Tibial nerve (tissue), 4 donors: ENCODE results near the gene TUBA3E. TPM values are rescaled to one million over a fixed set of nuclear protein-coding genes. Genes with fewer than 3 reads are reported as not detected.
"Not testable (repeated sequence)": the region's sequence is repeated elsewhere in the genome, so short reads cannot be mapped to it uniquely, and the experiment has no call there.

Experiments used
- DNase-seq, 2 donors: peaks; one replicate each; pipeline ENCODE4 v3.0.0-alpha.2; 2019; ENCODE audit warnings: low spot score in 2 of 2
- H3K27ac ChIP-seq, 4 donors: fragments of 200-600 bp; sonication (generic) in 3 of 4; one replicate each; pipeline ENCODE4 v1.5.1; 2017 to 2019; ENCODE audit warnings: mild to moderate bottlenecking in 1 of 4
- H3K27me3 ChIP-seq, 2 donors: fragments of 200-600 bp; sonication (generic) in 1 of 2; one replicate each; pipeline versions ENCODE4 v1.5.1 to v1.6.0; 2017 to 2019
- H3K36me3 ChIP-seq, 3 donors: fragments of 200-600 bp; sonication (generic); one replicate each; pipeline ENCODE4 v1.5.1; 2018 to 2019
- H3K4me1 ChIP-seq, 4 donors: fragments of 200-600 bp; sonication (generic) in 3 of 4; one replicate each; pipeline ENCODE4 v1.5.1; 2017 to 2019
- H3K4me3 ChIP-seq, 4 donors: fragments of 200-600 bp; sonication (generic) in 3 of 4; one replicate each; pipeline ENCODE4 v1.5.1; 2017 to 2019; ENCODE audit warnings: mild to moderate bottlenecking in 1 of 4, moderate library complexity in 1 of 4
- H3K9me3 ChIP-seq, 4 donors: fragments of 200-600 bp; sonication (generic) in 3 of 4; one replicate each; pipeline ENCODE4 v1.5.1; 2017 to 2019
- CTCF ChIP-seq, 5 experiments: fragments of 200-600 bp in 3 of 5; fragments of 450-650 bp in 2 of 5; sonication (generic) in 3 of 5; IDR thresholded peaks; one replicate each; pipeline ENCODE4 v1.5.1; 2016 to 2019; ENCODE audit warnings: antibody characterized with exemption in 5 of 5, mild to moderate bottlenecking in 3 of 5, moderate library complexity in 2 of 5
- EP300 ChIP-seq, 2 donors: sonication (generic); formaldehyde crosslinking; IDR thresholded peaks; one replicate each; pipeline ENCODE4 v1.6.1; 2017; ENCODE audit warnings: antibody characterized with exemption in 2 of 2, mild to moderate bottlenecking in 1 of 2
- POLR2A ChIP-seq, 2 donors: fragments of 450-650 bp; IDR thresholded peaks; one replicate each; pipeline ENCODE4 v1.6.1; 2017; ENCODE audit warnings: antibody characterized with exemption in 2 of 2, mild to moderate bottlenecking in 2 of 2, moderate library complexity in 2 of 2
- WGBS, 2 donors: methylation state at CpG; one replicate each; pipeline ENCODE4 v1.1.5; 2018; 5-methylcytosine and 5-hydroxymethylcytosine counted together
- total RNA-seq, 4 donors: library from RNA; depleted of rRNA; stranded (reverse); fragments of >200 nt; gene quantifications; one replicate each; pipeline ENCODE4 v1.1.0, GENCODE V29; 2016

Gene TUBA3E
- total RNA-seq, 4 donors from 2014 or later, result not detected

GRCh38 chr2:130231656-130232055 lies 33.4 kb upstream of the TUBA3E start:
- TF ChIP-seq EP300 (IDR thresholded peaks at IDR 0.05) (no peak), POLR2A (IDR thresholded peaks at IDR 0.05) (no peak), CTCF (IDR thresholded peaks at IDR 0.05) (no peak)
- H3K27ac ChIP-seq, result no peak overlapping the region
- H3K9me3 ChIP-seq, result peaks cover 0 to 5% (median 0%) of the 10 kb centered on the region in 4 donors
- no peak for DNase-seq
- no peaks in the 10 kb centered on the region for H3K27me3 ChIP-seq
- WGBS, 2 donors, result 65 to 79% methylated on average over 12 of the region's 12 CpGs
- no peak overlapping the region for H3K4me3 ChIP-seq
- H3K36me3 ChIP-seq, result no peaks in the 10 kb centered on the region
- no peaks in the 10 kb centered on the region for H3K4me1 ChIP-seq

- not testable (repeated sequence) for H3K36me3 ChIP-seq, H3K4me1 ChIP-seq, H3K4me3 ChIP-seq, H3K9me3 ChIP-seq, DNase-seq, H3K27me3 ChIP-seq, H3K27ac ChIP-seq
- WGBS, 2 donors, result 88 to 91% methylated on average over 7 to 9 of the region's 15 CpGs
Observed at GRCh38 chr2:130230907-130231306, 32.7 kb upstream of the TUBA3E start.

- not testable (repeated sequence) for DNase-seq, H3K4me3 ChIP-seq, H3K4me1 ChIP-seq, H3K27ac ChIP-seq, H3K9me3 ChIP-seq, H3K27me3 ChIP-seq, H3K36me3 ChIP-seq
- 86 to 93% methylated on average over 14 to 17 of the region's 18 CpGs for WGBS, 2 donors
Observed at GRCh38 chr2:130230376-130230775, 32.1 kb upstream of the TUBA3E start.

GRCh38 chr2:130229161-130229510 lies 30.9 kb upstream of the TUBA3E start:
- not testable (repeated sequence) for H3K27ac ChIP-seq, H3K36me3 ChIP-seq, H3K4me1 ChIP-seq, H3K9me3 ChIP-seq, H3K27me3 ChIP-seq, DNase-seq
- WGBS, 2 donors, result 60 to 65% methylated on average over 32 to 48 of the region's 48 CpGs
- H3K4me3 ChIP-seq, result peak overlapping the region in 2 of 4 donors; percentile 16 to 29

- H3K4me1 ChIP-seq, H3K27ac ChIP-seq, H3K9me3 ChIP-seq, H3K36me3 ChIP-seq, DNase-seq, H3K27me3 ChIP-seq: not testable (repeated sequence)
- H3K4me3 ChIP-seq, result peak overlapping the region in 1 of 4 donors; percentile 29
- 86 to 92% methylated on average over 49 to 62 of the region's 69 CpGs for WGBS, 2 donors
Observed at GRCh38 chr2:130228467-130229160, 30.4 kb upstream of the TUBA3E start.

- H3K4me3 ChIP-seq, H3K27me3 ChIP-seq, DNase-seq, H3K36me3 ChIP-seq, H3K4me1 ChIP-seq, H3K27ac ChIP-seq, H3K9me3 ChIP-seq: not testable (repeated sequence)
- 93% methylated on average over 20 of the region's 21 CpGs for WGBS, 2 donors
Observed at GRCh38 chr2:130228005-130228404, 29.8 kb upstream of the TUBA3E start.

GRCh38 chr2:130222523-130222922 lies 24.3 kb upstream of the TUBA3E start:
- not testable (repeated sequence) for H3K27ac ChIP-seq, DNase-seq, H3K4me3 ChIP-seq, H3K27me3 ChIP-seq, H3K36me3 ChIP-seq, H3K9me3 ChIP-seq, H3K4me1 ChIP-seq
- 51 to 57% methylated on average over 4 of the region's 4 CpGs for WGBS, 2 donors

GRCh38 chr2:130220505-130220904 lies 22.3 kb upstream of the TUBA3E start:
- not testable (repeated sequence) for H3K27me3 ChIP-seq, H3K27ac ChIP-seq, H3K4me1 ChIP-seq, H3K36me3 ChIP-seq, H3K9me3 ChIP-seq, H3K4me3 ChIP-seq, DNase-seq
- WGBS, 2 donors, result 58 to 87% methylated on average over 1 of the region's 1 CpG

GRCh38 chr2:130219147-130219546 lies 20.9 kb upstream of the TUBA3E start:
- H3K9me3 ChIP-seq, H3K4me3 ChIP-seq, H3K27me3 ChIP-seq, H3K4me1 ChIP-seq, DNase-seq, H3K36me3 ChIP-seq, H3K27ac ChIP-seq: not testable (repeated sequence)
- WGBS, 2 donors, result 89 to 94% methylated on average over 2 of the region's 2 CpGs

GRCh38 chr2:130207051-130207450 lies 8.8 kb upstream of the TUBA3E start:
- H3K4me1 ChIP-seq, H3K4me3 ChIP-seq, H3K27me3 ChIP-seq, H3K9me3 ChIP-seq, H3K36me3 ChIP-seq, DNase-seq, H3K27ac ChIP-seq: not testable (repeated sequence)
- 85 to 87% methylated on average over 13 of the region's 13 CpGs for WGBS, 2 donors

- H3K9me3 ChIP-seq, H3K27ac ChIP-seq, H3K27me3 ChIP-seq, H3K4me1 ChIP-seq, H3K36me3 ChIP-seq, H3K4me3 ChIP-seq, DNase-seq: not testable (repeated sequence)
- WGBS, 2 donors, result 100% methylated on average over 1 of the region's 3 CpGs
Observed at GRCh38 chr2:130203150-130203549, 4.9 kb upstream of the TUBA3E start.

GRCh38 chr2:130202518-130202917 lies 4.3 kb upstream of the TUBA3E start:
- not testable (repeated sequence) for H3K27ac ChIP-seq, H3K4me1 ChIP-seq, H3K9me3 ChIP-seq, DNase-seq, H3K27me3 ChIP-seq, H3K4me3 ChIP-seq, H3K36me3 ChIP-seq
- WGBS, 2 donors, result 100% methylated on average over 1 of the region's 7 CpGs; no CpG with 5 or more reads in 1 of the 2 donors

GRCh38 chr2:130196052-130196451 lies 2.2 kb downstream of the TUBA3E start:
- H3K27me3 ChIP-seq, H3K36me3 ChIP-seq, H3K4me3 ChIP-seq, H3K4me1 ChIP-seq, H3K27ac ChIP-seq, DNase-seq, H3K9me3 ChIP-seq: not testable (repeated sequence)
- 86 to 94% methylated on average over 7 to 9 of the region's 13 CpGs for WGBS, 2 donors
